ENCODE measurements around the gene CACNA1F.

Gene CACNA1F

GRCh38 chrX:49178537-49178936 is 54.6 kb downstream of the CACNA1F start:
- Mint-ChIP-seq H3K27me3 (ENCODE audit: low read depth, poor library complexity) (peaks cover 4% of the 10 kb centered on the region), H3K9me3 (peaks cover 63% of the 10 kb centered on the region), H3K4me3 (no peak overlapping the region), H3K36me3 (ENCODE audit: low read depth) (peaks cover 47% of the 10 kb centered on the region), H3K27ac (no peak overlapping the region), H3K4me1 (no peaks in the 10 kb centered on the region)
- TF ChIP-seq, protein P1, sequence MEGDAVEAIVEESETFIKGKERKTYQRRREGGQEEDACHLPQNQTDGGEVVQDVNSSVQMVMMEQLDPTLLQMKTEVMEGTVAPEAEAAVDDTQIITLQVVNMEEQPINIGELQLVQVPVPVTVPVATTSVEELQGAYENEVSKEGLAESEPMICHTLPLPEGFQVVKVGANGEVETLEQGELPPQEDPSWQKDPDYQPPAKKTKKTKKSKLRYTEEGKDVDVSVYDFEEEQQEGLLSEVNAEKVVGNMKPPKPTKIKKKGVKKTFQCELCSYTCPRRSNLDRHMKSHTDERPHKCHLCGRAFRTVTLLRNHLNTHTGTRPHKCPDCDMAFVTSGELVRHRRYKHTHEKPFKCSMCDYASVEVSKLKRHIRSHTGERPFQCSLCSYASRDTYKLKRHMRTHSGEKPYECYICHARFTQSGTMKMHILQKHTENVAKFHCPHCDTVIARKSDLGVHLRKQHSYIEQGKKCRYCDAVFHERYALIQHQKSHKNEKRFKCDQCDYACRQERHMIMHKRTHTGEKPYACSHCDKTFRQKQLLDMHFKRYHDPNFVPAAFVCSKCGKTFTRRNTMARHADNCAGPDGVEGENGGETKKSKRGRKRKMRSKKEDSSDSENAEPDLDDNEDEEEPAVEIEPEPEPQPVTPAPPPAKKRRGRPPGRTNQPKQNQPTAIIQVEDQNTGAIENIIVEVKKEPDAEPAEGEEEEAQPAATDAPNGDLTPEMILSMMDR (IDR thresholded peaks at IDR 0.05), result no peak
- no peak for DNase-seq

DNA sequence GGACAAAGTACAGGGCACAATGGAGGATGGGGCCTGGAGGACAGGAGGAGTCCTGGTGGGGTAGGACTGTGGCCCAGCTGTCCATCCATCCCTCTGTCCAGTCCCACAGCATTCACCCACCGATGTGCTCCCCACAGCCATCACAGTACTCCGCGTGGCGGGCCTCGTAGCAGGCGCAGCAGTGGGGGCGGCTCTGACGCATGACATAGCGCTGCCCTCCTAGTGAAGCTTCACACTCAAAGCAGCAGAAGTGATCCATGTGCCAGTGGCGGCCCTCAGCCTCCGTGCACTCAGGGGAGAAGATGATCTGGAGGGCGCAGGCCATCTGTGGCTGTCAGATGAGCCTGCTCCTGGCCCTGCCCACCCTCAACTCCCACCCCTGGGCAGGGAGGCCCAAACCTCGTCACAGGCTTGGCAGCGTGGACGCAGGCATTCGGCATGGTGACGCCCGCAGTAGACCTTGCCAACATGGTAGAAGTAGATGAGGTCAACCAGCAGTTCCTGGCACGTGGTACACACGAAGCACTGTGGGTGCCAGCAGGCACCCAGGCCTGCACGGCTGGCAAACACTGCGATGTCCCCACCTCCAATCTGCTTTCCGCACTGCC is 55.2 kb downstream of the CACNA1F start:
- Mint-ChIP-seq H3K27me3 (ENCODE audit: low read depth, poor library complexity) (peaks cover 9% of the 10 kb centered on the region), H3K36me3 (ENCODE audit: low read depth) (peaks cover 47% of the 10 kb centered on the region), H3K4me1 (peaks cover 3% of the 10 kb centered on the region), H3K4me3 (no peak overlapping the region), H3K27ac (no peak overlapping the region), H3K9me3 (peaks cover 64% of the 10 kb centered on the region)
- TF ChIP-seq, protein P1 (IDR thresholded peaks at IDR 0.05), result no peak
- DNase-seq, result no peak

DNA sequence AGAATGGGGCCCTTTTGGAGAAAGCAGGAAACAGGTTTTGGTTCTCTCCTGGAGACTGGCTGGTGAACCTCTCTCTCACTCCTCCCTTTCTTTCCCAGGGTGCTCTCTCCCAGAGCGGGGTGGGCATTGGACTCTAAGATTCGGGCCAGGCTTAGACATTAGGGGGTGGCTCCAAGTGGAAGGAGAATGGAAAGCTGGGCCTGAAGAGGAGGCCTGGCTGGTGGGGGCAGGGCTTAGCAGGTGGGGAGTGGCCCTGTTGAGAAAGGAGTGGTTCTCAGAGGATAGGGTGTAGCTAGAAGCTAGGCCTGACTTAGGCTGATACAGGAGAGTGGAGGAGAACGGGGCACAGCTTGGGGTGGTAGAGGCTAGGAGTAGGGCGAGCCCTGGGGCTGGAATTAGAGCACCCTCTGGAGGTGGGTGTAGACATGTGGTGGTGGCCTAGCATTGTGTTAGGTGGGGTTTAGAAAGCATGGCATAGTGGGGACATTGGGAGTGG is 55.8 kb downstream of the CACNA1F start:
- Mint-ChIP-seq H3K4me3 (no peak overlapping the region), H3K9me3 (peaks cover 63% of the 10 kb centered on the region), H3K27ac (no peak overlapping the region), H3K36me3 (ENCODE audit: low read depth) (peaks cover 44% of the 10 kb centered on the region), H3K4me1 (peaks cover 7% of the 10 kb centered on the region), H3K27me3 (ENCODE audit: low read depth, poor library complexity) (peaks cover 15% of the 10 kb centered on the region)
- TF ChIP-seq, protein P1 (IDR thresholded peaks at IDR 0.05), result no peak
- no peak for DNase-seq

GRCh38 chrX:49176421-49177326 is 56.5 kb downstream of the CACNA1F start:
- peaks cover 7% of the 10 kb centered on the region for H3K4me1 Mint-ChIP-seq
- H3K27ac Mint-ChIP-seq, result no peak overlapping the region
- peaks cover 58% of the 10 kb centered on the region for H3K9me3 Mint-ChIP-seq
- DNase-seq, result no peak
- H3K27me3 Mint-ChIP-seq (ENCODE audit: low read depth, poor library complexity), result peaks cover 22% of the 10 kb centered on the region
- H3K36me3 Mint-ChIP-seq (ENCODE audit: low read depth), result peaks cover 40% of the 10 kb centered on the region
- H3K4me3 Mint-ChIP-seq, result no peak overlapping the region
- TF ChIP-seq, protein P1 (IDR thresholded peaks at IDR 0.05), result no peak

DNA sequence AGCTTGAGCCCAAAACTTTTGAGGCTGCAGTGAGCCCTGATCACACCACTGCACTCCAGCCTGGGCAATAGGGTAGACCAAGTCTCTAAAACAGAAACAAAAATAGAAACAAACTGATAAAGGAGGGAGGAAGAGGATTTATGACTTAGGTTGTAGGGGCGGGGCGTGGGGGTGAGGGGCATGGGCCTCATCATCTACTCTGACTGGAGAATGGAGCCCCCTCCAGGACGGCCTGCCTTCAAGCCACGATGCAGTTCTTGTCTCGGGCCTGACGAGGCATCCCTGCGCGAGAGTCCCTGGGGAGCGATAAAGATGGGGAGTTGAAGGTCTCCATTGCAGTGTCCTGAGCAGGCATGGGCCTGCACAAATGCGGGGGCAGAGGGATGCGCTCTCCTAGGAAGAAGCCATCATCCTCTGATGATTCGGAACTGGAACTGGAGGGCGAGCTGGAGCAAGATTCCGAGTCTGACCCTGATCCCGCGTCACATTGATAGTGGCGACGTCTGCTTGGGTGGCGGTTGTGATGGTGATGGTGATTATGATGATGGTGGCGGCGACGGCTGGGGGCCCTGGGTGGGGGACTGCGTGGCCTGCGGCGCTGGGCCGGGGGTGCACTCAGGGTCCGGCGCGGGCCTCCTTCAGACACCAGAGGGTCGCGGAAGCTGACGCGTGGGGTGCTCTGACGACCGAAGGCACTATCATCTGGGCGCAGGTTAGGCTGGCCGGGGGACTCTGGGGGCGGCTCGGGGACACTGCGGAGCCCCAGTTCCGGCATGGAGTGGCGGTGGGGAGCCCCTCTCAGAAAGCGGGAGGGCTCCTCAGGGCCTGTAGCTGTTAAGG is 57.5 kb downstream of the CACNA1F start:
- Mint-ChIP-seq H3K4me3 (no peak overlapping the region), H3K27ac (no peak overlapping the region), H3K27me3 (ENCODE audit: low read depth, poor library complexity) (peaks cover 32% of the 10 kb centered on the region), H3K36me3 (ENCODE audit: low read depth) (peaks cover 39% of the 10 kb centered on the region), H3K9me3 (peaks cover 60% of the 10 kb centered on the region), H3K4me1 (peaks cover 7% of the 10 kb centered on the region)
- no peak for DNase-seq
- TF ChIP-seq, protein P1 (IDR thresholded peaks at IDR 0.05), result no peak

Measured in nephron progenitor cell (in vitro differentiated cells).